Left ventricle myocardium inferior (tissue), 1 donor: ENCODE measurements around the gene SLC30A5. TPM values are rescaled to one million over a fixed set of nuclear protein-coding genes. Genes with fewer than 3 reads are reported as not detected.
"Not testable (repeated sequence)": the region's sequence is repeated elsewhere in the genome, so short reads cannot be mapped to it uniquely, and the experiment has no call there.

Experiments used
- DNase-seq: peaks from one replicate; pipeline ENCODE4 v3.0.0-alpha.2; 2020
- H3K27ac ChIP-seq: fragments of 200-600 bp; replicated peaks from 2 replicates; pipeline ENCODE4 v1.8.0; 2021
- H3K27me3 ChIP-seq: fragments of 200-600 bp; 2 replicates; pipeline ENCODE4 v1.8.0; 2021; ENCODE audit warnings: low read depth
- H3K36me3 ChIP-seq: fragments of 200-600 bp; 2 replicates; pipeline ENCODE4 v1.8.0; 2021
- H3K4me1 ChIP-seq: fragments of 200-600 bp; 2 replicates; pipeline ENCODE4 v1.8.0; 2021
- H3K4me3 ChIP-seq: fragments of 200-600 bp; 2 replicates; pipeline ENCODE4 v1.8.0; 2021; ENCODE audit warnings: mild to moderate bottlenecking, moderate library complexity
- H3K9me3 ChIP-seq: fragments of 200-600 bp; replicated peaks from 2 replicates; pipeline ENCODE4 v1.8.0; 2021
- CTCF ChIP-seq: fragments of 200-600 bp; IDR thresholded peaks from 2 replicates; pipeline ENCODE4 v1.8.0; 2021; ENCODE audit warnings: antibody characterized with exemption, mild to moderate bottlenecking, borderline replicate concordance
- intact Hi-C: fragments of 100-400 bp; cut with micrococcal nuclease; formaldehyde crosslinking; loops from one replicate; pipeline ENCODE4 v1.11.0; 2022
- total RNA-seq: library from RNA; stranded (reverse); fragmentation: NEBNext Ultra II Directional; extraction: Animal tissue kit (Norgen Biotek cat#: 25700); gene quantifications from one replicate; pipeline ENCODE4 v1.2.1, GENCODE V29; 2021
- donor health status: DM: no; HTN: yes; CAD: no; lungs with severe emphysema.

Gene SLC30A5
- total RNA-seq, 1 donor from 2014 or later: 31.8 TPM

- no peak overlapping the region for H3K4me3 ChIP-seq
- H3K27me3 ChIP-seq: no peaks in the 10 kb centered on the region
- H3K9me3 ChIP-seq: no peaks in the 10 kb centered on the region
- intact Hi-C loops: no loop called here
- DNase-seq: no peak
- no peaks in the 10 kb centered on the region for H3K36me3 ChIP-seq
- no peaks in the 10 kb centered on the region for H3K4me1 ChIP-seq
- H3K27ac ChIP-seq: no peak overlapping the region
- no peak for TF ChIP-seq CTCF
Measured at GRCh38 chr5:69079556-69079955, 14.3 kb upstream of the SLC30A5 start.

- intact Hi-C loops: no loop called here
- no peak for TF ChIP-seq CTCF
- no peak for DNase-seq
- H3K27ac ChIP-seq: no peak overlapping the region
- H3K27me3 ChIP-seq: no peaks in the 10 kb centered on the region
- no peaks in the 10 kb centered on the region for H3K36me3 ChIP-seq
- no peak overlapping the region for H3K4me3 ChIP-seq
- H3K9me3 ChIP-seq: no peaks in the 10 kb centered on the region
- H3K4me1 ChIP-seq: no peaks in the 10 kb centered on the region
Measured at GRCh38 chr5:69083412-69083811, 10.4 kb upstream of the SLC30A5 start.

GRCh38 chr5:69084195-69084594 is 9.6 kb upstream of the SLC30A5 start:
- Histone ChIP-seq H3K4me1 (no peaks in the 10 kb centered on the region), H3K4me3 (no peak overlapping the region), H3K36me3 (no peaks in the 10 kb centered on the region), H3K27me3 (no peaks in the 10 kb centered on the region), H3K9me3 (no peaks in the 10 kb centered on the region), H3K27ac (no peak overlapping the region)
- no peak for DNase-seq
- intact Hi-C loops: no loop called here
- no peak for TF ChIP-seq CTCF

- H3K4me1 ChIP-seq: no peaks in the 10 kb centered on the region
- H3K27ac ChIP-seq: no peak overlapping the region
- TF ChIP-seq CTCF: no peak
- no peaks in the 10 kb centered on the region for H3K27me3 ChIP-seq
- no peaks in the 10 kb centered on the region for H3K36me3 ChIP-seq
- intact Hi-C loops: no loop called here
- no peaks in the 10 kb centered on the region for H3K9me3 ChIP-seq
- no peak overlapping the region for H3K4me3 ChIP-seq
- no peak for DNase-seq
Measured at GRCh38 chr5:69084903-69085302, 8.9 kb upstream of the SLC30A5 start.

- Histone ChIP-seq H3K36me3 (no peaks in the 10 kb centered on the region), H3K27ac (no peak overlapping the region), H3K4me1 (peaks cover 10% of the 10 kb centered on the region), H3K27me3 (no peaks in the 10 kb centered on the region), H3K9me3 (no peaks in the 10 kb centered on the region), H3K4me3 (no peak overlapping the region)
- DNase-seq: no peak
- intact Hi-C loops: no loop called here
- TF ChIP-seq CTCF: no peak
Measured at GRCh38 chr5:69086206-69086605, 7.6 kb upstream of the SLC30A5 start.

- H3K36me3 ChIP-seq, H3K27ac ChIP-seq, DNase-seq, H3K9me3 ChIP-seq, H3K4me3 ChIP-seq, H3K27me3 ChIP-seq, intact Hi-C loops: not testable (repeated sequence)
- peaks cover 11% of the 10 kb centered on the region for H3K4me1 ChIP-seq
Measured at GRCh38 chr5:69088006-69088405, 5.8 kb upstream of the SLC30A5 start.
